MM.1S (cell line): ENCODE measurements around the gene TMEM260.

Experiments used
- EZH2 ChIP-seq: fragments of 300-600 bp; sonication (generic); optimal IDR thresholded peaks from 2 replicates; pipeline ENCODE3; 2017; ENCODE audit warnings: low read depth, mild to moderate bottlenecking, antibody characterized with exemption, low read length, mixed read lengths
- EZH2phosphoT487 ChIP-seq: fragments of 300-600 bp; sonication (generic); IDR thresholded peaks from 2 replicates; pipeline ENCODE4 v1.6.1; 2018; ENCODE audit warnings: antibody characterized with exemption, low read length
- TF ChIP-seq, protein P1 (sequence below): fragments of 300-600 bp; sonication (generic); IDR thresholded peaks from 2 replicates; pipeline ENCODE4 v1.5.1; 2016; ENCODE audit warnings: antibody characterized with exemption, low read length, mixed read lengths

DNA sequence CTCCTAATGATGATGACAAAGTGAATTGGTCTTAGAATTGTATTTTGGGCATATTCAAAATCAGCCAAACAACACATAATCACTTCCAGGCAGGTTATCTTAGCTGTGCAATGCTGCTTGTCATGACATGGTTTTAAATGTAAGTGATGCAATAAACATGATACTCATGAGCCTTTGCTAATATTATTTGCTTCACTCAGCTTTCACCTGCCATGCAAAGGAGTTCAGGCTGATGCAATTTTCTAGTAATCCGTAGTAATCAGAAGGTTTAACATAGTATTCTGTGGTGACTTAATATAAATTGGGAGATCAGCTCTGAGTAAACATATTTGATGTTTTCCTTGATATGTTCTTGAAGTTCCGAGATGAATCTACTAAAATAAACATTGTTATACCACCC is 29.1 kb downstream of the TMEM260 start:
- TF ChIP-seq EZH2 (no peak), EZH2phosphoT487 (no peak)
- TF ChIP-seq, protein P1, sequence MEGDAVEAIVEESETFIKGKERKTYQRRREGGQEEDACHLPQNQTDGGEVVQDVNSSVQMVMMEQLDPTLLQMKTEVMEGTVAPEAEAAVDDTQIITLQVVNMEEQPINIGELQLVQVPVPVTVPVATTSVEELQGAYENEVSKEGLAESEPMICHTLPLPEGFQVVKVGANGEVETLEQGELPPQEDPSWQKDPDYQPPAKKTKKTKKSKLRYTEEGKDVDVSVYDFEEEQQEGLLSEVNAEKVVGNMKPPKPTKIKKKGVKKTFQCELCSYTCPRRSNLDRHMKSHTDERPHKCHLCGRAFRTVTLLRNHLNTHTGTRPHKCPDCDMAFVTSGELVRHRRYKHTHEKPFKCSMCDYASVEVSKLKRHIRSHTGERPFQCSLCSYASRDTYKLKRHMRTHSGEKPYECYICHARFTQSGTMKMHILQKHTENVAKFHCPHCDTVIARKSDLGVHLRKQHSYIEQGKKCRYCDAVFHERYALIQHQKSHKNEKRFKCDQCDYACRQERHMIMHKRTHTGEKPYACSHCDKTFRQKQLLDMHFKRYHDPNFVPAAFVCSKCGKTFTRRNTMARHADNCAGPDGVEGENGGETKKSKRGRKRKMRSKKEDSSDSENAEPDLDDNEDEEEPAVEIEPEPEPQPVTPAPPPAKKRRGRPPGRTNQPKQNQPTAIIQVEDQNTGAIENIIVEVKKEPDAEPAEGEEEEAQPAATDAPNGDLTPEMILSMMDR, result no peak
